Measurements from ENCODE around the gene TBC1D3B.

GRCh38 chr17:36131931-36132330, 44.5 kb downstream of the TBC1D3B start:
- TF ChIP-seq CTCF (IDR thresholded peaks at IDR 0.05; ENCODE audit: borderline replicate concordance, extremely low read depth, low read length, poor library complexity, severe bottlenecking): no peak
- no peak for TF ChIP-seq EZH2 (IDR thresholded peaks at IDR 0.05; ENCODE audit: borderline replicate concordance, low read depth, low read length, severe bottlenecking)

Data from DND-41 (cell line).